ENCODE data around the gene SCAPER. TPM values are rescaled to one million over a fixed set of nuclear protein-coding genes. Genes with fewer than 3 reads are reported as not detected.

SCAPER gene
- total and polyA plus RNA-seq, 4 donors = 3.3 to 18.0 (median 9.9) TPM

GRCh38 chr15:76327191-76328105 lies 577.7 kb downstream of the SCAPER start:
- H3K4me3 ChIP-seq (ENCODE audit: low read depth in 1 of 3, low read length in 3 of 3) = no peak overlapping the region
- WGBS = 88% methylated on average over 8 of the region's 8 CpGs
- H3K36me3 ChIP-seq (ENCODE audit: control insufficient read depth in 4 of 4, insufficient read depth in 3 of 4, low read depth in 1 of 4, low read length in 3 of 4) = no peaks in the 10 kb centered on the region
- H3K4me1 ChIP-seq (ENCODE audit: control insufficient read depth in 4 of 4, insufficient read depth in 4 of 4, low read length in 3 of 4) = peaks cover 0 to 5% (median 2%) of the 10 kb centered on the region in 4 donors
- H3K27me3 ChIP-seq (ENCODE audit: control insufficient read depth in 4 of 4, insufficient read depth in 4 of 4, low read length in 3 of 4) = no peaks in the 10 kb centered on the region
- TF ChIP-seq TAF1 (conservative IDR thresholded peaks at IDR 0.05) (no peak), SP1 (IDR thresholded peaks at IDR 0.05) (no peak), YY1 (IDR thresholded peaks at IDR 0.05) (no peak), HNF4A (conservative IDR thresholded peaks at IDR 0.05) (no peak), MAX (IDR thresholded peaks at IDR 0.05) (no peak), ATF3 (IDR thresholded peaks at IDR 0.05) (no peak), FOXA2 (IDR thresholded peaks at IDR 0.05) (no peak), JUND (IDR thresholded peaks at IDR 0.05) (no peak), NR2F2 (IDR thresholded peaks at IDR 0.05) (no peak), FOXA1 (IDR thresholded peaks at IDR 0.05) (no peak), GABPA (IDR thresholded peaks at IDR 0.05 in 1 of 2, conservative IDR thresholded peaks at IDR 0.05 in 1 of 2) (no peak), REST (IDR thresholded peaks at IDR 0.05) (no peak), EGR1 (IDR thresholded peaks at IDR 0.05; ENCODE audit: low read depth in 2 of 2) (no peak)
- TF ChIP-seq, protein P1, sequence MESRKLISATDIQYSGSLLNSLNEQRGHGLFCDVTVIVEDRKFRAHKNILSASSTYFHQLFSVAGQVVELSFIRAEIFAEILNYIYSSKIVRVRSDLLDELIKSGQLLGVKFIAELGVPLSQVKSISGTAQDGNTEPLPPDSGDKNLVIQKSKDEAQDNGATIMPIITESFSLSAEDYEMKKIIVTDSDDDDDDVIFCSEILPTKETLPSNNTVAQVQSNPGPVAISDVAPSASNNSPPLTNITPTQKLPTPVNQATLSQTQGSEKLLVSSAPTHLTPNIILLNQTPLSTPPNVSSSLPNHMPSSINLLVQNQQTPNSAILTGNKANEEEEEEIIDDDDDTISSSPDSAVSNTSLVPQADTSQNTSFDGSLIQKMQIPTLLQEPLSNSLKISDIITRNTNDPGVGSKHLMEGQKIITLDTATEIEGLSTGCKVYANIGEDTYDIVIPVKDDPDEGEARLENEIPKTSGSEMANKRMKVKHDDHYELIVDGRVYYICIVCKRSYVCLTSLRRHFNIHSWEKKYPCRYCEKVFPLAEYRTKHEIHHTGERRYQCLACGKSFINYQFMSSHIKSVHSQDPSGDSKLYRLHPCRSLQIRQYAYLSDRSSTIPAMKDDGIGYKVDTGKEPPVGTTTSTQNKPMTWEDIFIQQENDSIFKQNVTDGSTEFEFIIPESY (IDR thresholded peaks at IDR 0.05) = no peak
- no peak overlapping the region for H3K27ac ChIP-seq (ENCODE audit: low read depth in 1 of 2, low read length in 2 of 2)
- H3K9ac ChIP-seq (ENCODE audit: low read depth in 1 of 2, low read length in 2 of 2) = no peak overlapping the region
- H3K9me3 ChIP-seq (ENCODE audit: control insufficient read depth in 4 of 4, low read length in 3 of 4) = no peaks in the 10 kb centered on the region
- DNase-seq (ENCODE audit: low spot score) = no peak

DNA sequence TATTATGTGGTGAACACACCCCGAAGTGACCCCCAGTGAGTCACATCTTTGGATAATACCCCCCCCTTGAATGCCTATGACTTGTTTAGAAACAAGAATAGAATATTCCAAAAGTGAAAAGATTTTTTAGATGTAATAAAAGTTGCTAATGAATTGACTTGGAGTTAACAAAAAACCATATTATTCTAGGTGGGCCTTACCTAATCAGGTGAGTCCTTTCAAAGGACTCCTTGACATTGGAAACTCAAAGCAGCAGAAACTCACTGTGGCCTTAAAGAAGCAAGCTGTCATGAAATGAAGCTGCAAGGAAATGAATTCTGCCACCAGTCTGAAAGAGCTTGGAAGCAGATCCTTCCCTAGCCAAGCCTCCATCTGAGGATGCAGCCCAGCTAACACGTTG lies 579.4 kb downstream of the SCAPER start:
- Histone ChIP-seq H3K4me3 (ENCODE audit: low read depth in 1 of 3, low read length in 3 of 3) (no peak overlapping the region), H3K9me3 (ENCODE audit: control insufficient read depth in 4 of 4, low read length in 3 of 4) (no peaks in the 10 kb centered on the region), H3K27ac (ENCODE audit: low read depth in 1 of 2, low read length in 2 of 2) (no peak overlapping the region), H3K4me1 (ENCODE audit: control insufficient read depth in 4 of 4, insufficient read depth in 4 of 4, low read length in 3 of 4) (peaks cover 0 to 5% (median 2%) of the 10 kb centered on the region in 4 donors), H3K36me3 (ENCODE audit: control insufficient read depth in 4 of 4, insufficient read depth in 3 of 4, low read depth in 1 of 4, low read length in 3 of 4) (no peaks in the 10 kb centered on the region), H3K27me3 (ENCODE audit: control insufficient read depth in 4 of 4, insufficient read depth in 4 of 4, low read length in 3 of 4) (no peaks in the 10 kb centered on the region), H3K9ac (ENCODE audit: low read depth in 1 of 2, low read length in 2 of 2) (no peak overlapping the region)
- DNase-seq (ENCODE audit: low spot score) = no peak
- WGBS = 82% methylated on average over 2 of the region's 2 CpGs
- TF ChIP-seq MAX (IDR thresholded peaks at IDR 0.05) (no peak), HNF4G (IDR thresholded peaks at IDR 0.05) (no peak), JUND (IDR thresholded peaks at IDR 0.05) (no peak), EGR1 (IDR thresholded peaks at IDR 0.05; ENCODE audit: low read depth in 2 of 2) (no peak), ATF3 (IDR thresholded peaks at IDR 0.05) (no peak), REST (IDR thresholded peaks at IDR 0.05) (no peak), YY1 (IDR thresholded peaks at IDR 0.05) (no peak), NR2F2 (IDR thresholded peaks at IDR 0.05) (no peak), RAD21 (IDR thresholded peaks at IDR 0.05) (no peak), SP1 (IDR thresholded peaks at IDR 0.05) (no peak), GABPA (IDR thresholded peaks at IDR 0.05 in 1 of 2, conservative IDR thresholded peaks at IDR 0.05 in 1 of 2) (no peak), FOXA1 (IDR thresholded peaks at IDR 0.05) (no peak), RXRA (IDR thresholded peaks at IDR 0.05) (no peak), FOXA2 (IDR thresholded peaks at IDR 0.05) (no peak), TAF1 (conservative IDR thresholded peaks at IDR 0.05) (no peak)
- TF ChIP-seq, protein P1 (IDR thresholded peaks at IDR 0.05) = no peak
